ENCODE results near the gene ELAVL3. TPM values are rescaled to one million over a fixed set of nuclear protein-coding genes. Genes with fewer than 3 reads are reported as not detected.

Gene ELAVL3
- total and polyA plus RNA-seq, 3 donors from 2014 or later: 0.74 to 7.5 (median 6.1) TPM

DNA sequence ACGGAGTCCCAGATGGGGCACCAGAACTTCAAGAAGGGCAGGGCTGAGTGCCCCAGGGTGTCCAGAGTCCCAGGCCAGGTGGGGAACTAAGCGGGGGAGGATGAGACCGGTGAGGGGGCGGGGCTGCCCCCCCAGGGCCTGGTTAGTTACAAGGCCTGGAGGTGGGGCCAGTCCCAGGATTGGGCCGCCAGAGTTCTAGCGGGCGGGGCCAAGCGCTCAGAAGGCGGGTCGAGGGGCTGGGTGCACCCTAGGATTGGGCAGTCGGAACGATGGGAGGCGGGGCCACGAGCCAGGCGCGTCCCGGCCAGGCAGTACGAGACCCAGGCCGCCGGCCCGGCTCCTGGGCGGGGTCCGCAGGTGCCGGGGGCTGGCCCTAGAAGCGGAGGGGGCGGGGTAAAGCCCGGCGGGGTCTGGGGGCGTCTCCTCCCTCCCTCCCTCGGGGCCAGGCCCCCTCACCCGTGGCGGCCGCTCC, 24.2 kb upstream of the ELAVL3 start:
- intact Hi-C loops (cut with DNase I; ENCODE audit: low total_unique reads): no loop called here
- no peaks in the 10 kb centered on the region for H3K27me3 ChIP-seq
- TF ChIP-seq CTCF (IDR thresholded peaks at IDR 0.05) (no peak), POLR2A (IDR thresholded peaks at IDR 0.05) (no peak)
- H3K4me3 ChIP-seq: peak overlapping the region; percentile 89 to 99
- peaks cover 8% of the 10 kb centered on the region for H3K4me1 ChIP-seq
- H3K27ac ChIP-seq: peak overlapping the region; percentile 89 to 93
- peak; percentile 98 for DNase-seq
- no peaks in the 10 kb centered on the region for H3K9me3 ChIP-seq
- no peaks in the 10 kb centered on the region for H3K36me3 ChIP-seq (ENCODE audit: low read depth, missing control alignments)
- 0% methylated on average over 2 to 20 of the region's 33 CpGs for WGBS, 2 donors

DNA sequence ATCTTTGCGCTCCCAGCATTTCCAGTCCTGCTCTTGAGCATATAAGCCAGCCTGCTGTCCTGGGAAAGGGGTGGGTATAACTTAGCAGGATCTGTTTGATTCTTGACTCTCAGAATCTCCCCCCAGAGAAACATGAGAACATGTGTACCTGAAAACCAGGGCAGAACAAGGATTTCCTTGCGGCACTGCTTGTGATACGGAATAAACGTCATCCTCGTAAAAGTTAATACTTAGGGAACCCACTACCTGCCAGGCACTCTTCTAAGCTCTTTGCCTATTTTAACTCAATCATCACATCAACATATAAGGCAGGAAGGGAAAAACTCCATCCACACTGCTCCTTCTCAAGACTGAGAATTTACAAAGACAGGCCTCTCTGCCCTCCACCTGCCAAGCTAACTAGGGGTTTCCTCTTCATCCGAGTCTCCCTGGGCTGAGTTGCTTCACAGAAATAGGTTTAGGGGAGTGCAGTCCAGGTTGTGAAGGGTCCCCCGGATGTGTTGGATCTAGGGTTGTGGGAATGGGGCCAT, 23.7 kb upstream of the ELAVL3 start:
- Histone ChIP-seq H3K4me3 (peak overlapping the region; percentile 89 to 99), H3K36me3 (ENCODE audit: low read depth, missing control alignments) (no peaks in the 10 kb centered on the region), H3K4me1 (peaks cover 10% of the 10 kb centered on the region), H3K9me3 (no peaks in the 10 kb centered on the region), H3K27ac (peak overlapping the region; percentile 89 to 93), H3K27me3 (no peaks in the 10 kb centered on the region)
- 29 to 33% methylated on average over 7 of the region's 7 CpGs for WGBS, 2 donors
- intact Hi-C loops (cut with DNase I; ENCODE audit: low total_unique reads): no loop called here
- DNase-seq: no peak
- TF ChIP-seq POLR2A (IDR thresholded peaks at IDR 0.05) (no peak), CTCF (IDR thresholded peaks at IDR 0.05) (no peak)

GRCh38 chr19:11499890-11500420, 19.1 kb upstream of the ELAVL3 start:
- no peak for DNase-seq
- H3K9me3 ChIP-seq: no peaks in the 10 kb centered on the region
- TF ChIP-seq POLR2A (IDR thresholded peaks at IDR 0.05) (no peak), CTCF (IDR thresholded peaks at IDR 0.05) (no peak)
- no peak overlapping the region for H3K27ac ChIP-seq
- WGBS, 2 donors: 68 to 72% methylated on average over 7 of the region's 7 CpGs
- no peak overlapping the region for H3K4me3 ChIP-seq
- H3K27me3 ChIP-seq: no peaks in the 10 kb centered on the region
- no peaks in the 10 kb centered on the region for H3K36me3 ChIP-seq (ENCODE audit: low read depth, missing control alignments)
- peaks cover 26% of the 10 kb centered on the region for H3K4me1 ChIP-seq
- intact Hi-C loops (cut with DNase I; ENCODE audit: low total_unique reads): no loop called here

GRCh38 chr19:11499220-11499726, 18.4 kb upstream of the ELAVL3 start:
- no peaks in the 10 kb centered on the region for H3K27me3 ChIP-seq
- H3K36me3 ChIP-seq (ENCODE audit: low read depth, missing control alignments): no peaks in the 10 kb centered on the region
- DNase-seq: no peak
- no peak overlapping the region for H3K27ac ChIP-seq
- no peaks in the 10 kb centered on the region for H3K9me3 ChIP-seq
- no peak overlapping the region for H3K4me3 ChIP-seq
- intact Hi-C loops (cut with DNase I; ENCODE audit: low total_unique reads): no loop called here
- WGBS, 2 donors: 83 to 87% methylated on average over 6 of the region's 6 CpGs
- TF ChIP-seq CTCF (IDR thresholded peaks at IDR 0.05) (no peak), POLR2A (IDR thresholded peaks at IDR 0.05) (no peak)
- H3K4me1 ChIP-seq: peaks cover 25% of the 10 kb centered on the region
